HepG2 (cell line): ENCODE results near the gene TMEM117.

Experiments used
- CTCF ChIP-seq: sonication (generic); formaldehyde crosslinking; IDR thresholded peaks from 2 replicates; pipeline ENCODE4 v1.5.0; 2020; ENCODE audit warnings: mild to moderate bottlenecking, missing genetic modification reagents, moderate library complexity
- EZH2 ChIP-seq: conservative IDR thresholded peaks from 2 replicates; pipeline ENCODE4 v1.6.1; 2012; ENCODE audit warnings: mild to moderate bottlenecking, low read depth, low read length, moderate library complexity
- GABPA ChIP-seq, 2 experiments: IDR thresholded peaks; 2 replicates each; pipeline ENCODE4 v1.6.1; 2011 to 2016; ENCODE audit warnings: low read depth in 2 of 2, low read length in 1 of 2, missing biosample characterization in 1 of 2, missing genetic modification characterization in 1 of 2
- JUNB ChIP-seq: sonication (generic); formaldehyde crosslinking; IDR thresholded peaks from 2 replicates; pipeline ENCODE4 v1.8.0; 2022; ENCODE audit warnings: missing genetic modification reagents, mild to moderate bottlenecking, borderline replicate concordance
- NFYB ChIP-seq: sonication (generic); formaldehyde crosslinking; IDR thresholded peaks from 2 replicates; pipeline ENCODE4 v1.4.0; 2020; ENCODE audit warnings: missing genetic modification reagents
- POLR2A ChIP-seq, 2 experiments: IDR thresholded peaks; 2 replicates each; pipeline ENCODE4 v1.6.1; 2011; ENCODE audit warnings: low read depth in 2 of 2, low read length in 2 of 2, mild to moderate bottlenecking in 1 of 2, moderate library complexity in 1 of 2; ENCODE audit not compliant: insufficient read depth in 1 of 2
- REST ChIP-seq, 2 experiments: IDR thresholded peaks; 2 replicates each; pipeline ENCODE4 v1.6.1; 2011 to 2012; ENCODE audit warnings: low read length in 2 of 2, borderline replicate concordance in 1 of 2, low read depth in 1 of 2, mild to moderate bottlenecking in 1 of 2, moderate library complexity in 1 of 2
- SMARCE1 ChIP-seq: fragments of 450-650 bp; IDR thresholded peaks from 2 replicates; pipeline ENCODE4 v1.6.1; 2017; ENCODE audit warnings: borderline replicate concordance
- SP2 ChIP-seq: sonication (generic); formaldehyde crosslinking; IDR thresholded peaks from 2 replicates; pipeline ENCODE4 v1.5.1; 2020; ENCODE audit warnings: mild to moderate bottlenecking, missing genetic modification reagents
- ZBTB7A ChIP-seq: sonication (generic); formaldehyde crosslinking; IDR thresholded peaks from 2 replicates; pipeline ENCODE4 v1.8.0; 2022; ENCODE audit warnings: mild to moderate bottlenecking, missing genetic modification reagents
- ZFAT ChIP-seq: sonication (generic); formaldehyde crosslinking; conservative IDR thresholded peaks from 2 replicates; pipeline ENCODE4 v1.8.1; 2023; ENCODE audit warnings: missing genetic modification reagents, inconsistent platforms
- ZNF235 ChIP-seq: sonication (generic); formaldehyde crosslinking; IDR thresholded peaks from 2 replicates; pipeline ENCODE4 v1.8.1; 2023; ENCODE audit warnings: mild to moderate bottlenecking, missing genetic modification reagents, borderline replicate concordance

GRCh38 chr12:44225149-44225510, 389.2 kb downstream of the TMEM117 start:
- TF ChIP-seq EZH2, result no peak
- TF ChIP-seq ZBTB7A, result no peak
- TF ChIP-seq CTCF (CRISPR knock-in tag), result no peak
- no peak for TF ChIP-seq JUNB (CRISPR knock-in tag)
- no peak for TF ChIP-seq GABPA (IDR thresholded peaks at IDR 0.05; ENCODE audit: low read depth, low read length)
- TF ChIP-seq GABPA (CRISPR knock-in tag; IDR thresholded peaks at IDR 0.05; ENCODE audit: low read depth), result no peak
- TF ChIP-seq SMARCE1, result no peak
- no peak for TF ChIP-seq ZFAT (CRISPR knock-in tag)
- no peak for TF ChIP-seq NFYB (CRISPR knock-in tag)
- TF ChIP-seq SP2 (CRISPR knock-in tag), result no peak
- TF ChIP-seq POLR2A (IDR thresholded peaks at IDR 0.05; ENCODE audit: insufficient read depth in 1 of 2, low read depth in 2 of 2, low read length in 2 of 2), result no peak
- TF ChIP-seq ZNF235 (CRISPR knock-in tag), result no peak
- no peak for TF ChIP-seq REST (IDR thresholded peaks at IDR 0.05; ENCODE audit: borderline replicate concordance in 1 of 2, low read depth in 1 of 2, low read length in 2 of 2)
